GM10847 (cell line): ENCODE results near the gene GADD45B.

Experiments used
- POLR2A ChIP-seq: IDR thresholded peaks from 2 replicates; pipeline ENCODE4 v1.6.1; 2011; ENCODE audit not compliant: insufficient read length; ENCODE audit errors: extremely low read depth

The GADD45B gene

DNA sequence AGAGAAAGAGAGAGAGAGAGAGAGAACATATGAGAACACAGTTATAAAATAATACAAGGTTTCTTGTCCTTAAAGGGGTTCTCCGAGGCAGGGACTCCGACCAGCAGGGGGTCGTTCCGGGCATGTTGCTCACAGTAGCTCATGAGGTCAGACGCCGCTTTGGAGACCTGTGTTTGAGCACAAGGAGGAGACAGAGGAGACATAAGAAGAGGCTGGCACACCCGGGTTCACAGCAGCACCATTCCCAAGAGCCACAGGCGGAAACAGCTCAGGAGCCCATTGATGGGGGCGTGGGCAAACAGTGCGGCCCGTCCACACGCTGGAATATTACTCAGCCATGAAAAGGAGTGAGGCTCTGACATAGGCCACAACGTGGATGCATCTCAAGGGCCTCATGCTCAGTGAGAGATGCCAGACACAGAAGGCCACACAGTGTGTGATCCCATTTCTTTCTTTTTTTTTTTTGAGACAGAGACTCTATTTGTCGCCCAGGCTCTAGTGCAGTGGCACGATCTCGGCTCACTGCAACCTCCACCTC, 39.1 kb downstream of the GADD45B start:
- no peak for TF ChIP-seq POLR2A

DNA sequence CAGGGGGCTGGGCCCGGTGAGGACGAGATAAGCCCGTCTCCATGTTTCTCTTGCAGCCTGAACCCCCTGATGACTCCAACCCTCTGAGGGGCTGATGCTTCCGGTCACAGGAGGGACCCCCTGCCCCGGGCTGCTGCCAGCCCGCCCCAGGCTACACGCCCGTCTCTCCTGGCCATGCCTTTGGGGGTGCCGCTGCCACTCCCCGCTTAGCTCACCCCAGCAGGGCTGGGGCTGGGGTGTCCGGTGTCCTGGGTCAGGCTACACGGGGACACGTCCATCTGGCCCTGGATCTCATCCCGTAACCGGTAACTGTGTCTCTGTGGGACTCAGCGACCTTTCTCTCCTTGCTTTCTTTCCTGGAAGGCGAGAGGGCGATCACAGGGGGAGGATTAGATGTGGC, 40.8 kb downstream of the GADD45B start:
- no peak for TF ChIP-seq POLR2A

DNA sequence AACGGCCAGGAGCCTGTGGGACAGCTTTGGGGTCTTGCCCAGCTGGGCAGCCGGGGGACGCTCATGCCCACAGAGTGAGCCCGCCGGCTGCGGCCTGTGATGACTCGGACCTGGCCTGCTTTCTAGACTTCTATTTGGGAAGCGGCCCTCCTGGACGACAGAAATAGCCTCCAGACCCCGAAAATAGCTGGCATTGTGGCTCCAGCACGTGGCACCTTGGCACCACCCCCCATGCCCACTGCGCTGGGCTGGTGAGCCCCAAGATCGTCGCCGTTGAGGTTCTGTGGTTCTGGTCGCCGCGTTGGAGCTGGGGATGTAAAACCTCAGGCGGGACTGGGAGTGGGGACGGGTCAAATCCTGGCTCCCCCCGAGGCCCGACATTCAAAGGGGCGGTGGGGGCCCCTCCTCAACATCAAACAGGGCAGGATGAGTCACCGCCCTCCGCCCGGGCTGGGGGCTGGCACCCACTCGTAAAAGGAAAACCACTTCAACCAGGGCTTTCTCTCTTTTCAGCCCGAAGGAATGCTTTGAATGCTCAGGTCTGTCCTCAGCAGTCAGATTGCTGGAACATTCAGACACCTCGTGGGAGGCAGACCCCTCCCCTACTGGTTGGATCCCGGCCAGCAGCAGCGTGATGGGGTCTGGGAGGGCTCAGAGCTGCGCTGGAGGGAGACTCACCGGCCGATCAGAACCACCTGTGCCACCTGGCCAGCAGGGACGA, 42.1 kb downstream of the GADD45B start:
- no peak for TF ChIP-seq POLR2A

DNA sequence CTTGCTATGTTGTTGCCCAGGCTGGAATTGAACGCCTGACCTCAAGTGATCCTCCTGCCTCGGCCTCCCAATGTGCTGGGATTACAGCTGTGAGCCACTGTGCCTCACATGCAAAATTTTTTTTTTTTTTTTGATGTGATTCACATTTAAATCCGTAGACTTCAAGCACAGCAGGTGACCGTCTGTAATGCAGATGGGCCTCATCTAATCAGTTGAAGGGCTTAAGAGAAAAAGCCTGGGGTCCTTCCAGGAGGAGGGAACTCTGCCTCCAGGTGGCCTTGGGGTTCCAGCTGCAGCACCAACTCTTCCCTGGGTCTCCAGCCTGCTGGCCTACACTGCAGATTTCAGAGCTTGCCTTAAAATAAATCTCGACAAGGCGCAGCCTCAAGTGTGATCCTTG, 43.6 kb downstream of the GADD45B start:
- no peak for TF ChIP-seq POLR2A

DNA sequence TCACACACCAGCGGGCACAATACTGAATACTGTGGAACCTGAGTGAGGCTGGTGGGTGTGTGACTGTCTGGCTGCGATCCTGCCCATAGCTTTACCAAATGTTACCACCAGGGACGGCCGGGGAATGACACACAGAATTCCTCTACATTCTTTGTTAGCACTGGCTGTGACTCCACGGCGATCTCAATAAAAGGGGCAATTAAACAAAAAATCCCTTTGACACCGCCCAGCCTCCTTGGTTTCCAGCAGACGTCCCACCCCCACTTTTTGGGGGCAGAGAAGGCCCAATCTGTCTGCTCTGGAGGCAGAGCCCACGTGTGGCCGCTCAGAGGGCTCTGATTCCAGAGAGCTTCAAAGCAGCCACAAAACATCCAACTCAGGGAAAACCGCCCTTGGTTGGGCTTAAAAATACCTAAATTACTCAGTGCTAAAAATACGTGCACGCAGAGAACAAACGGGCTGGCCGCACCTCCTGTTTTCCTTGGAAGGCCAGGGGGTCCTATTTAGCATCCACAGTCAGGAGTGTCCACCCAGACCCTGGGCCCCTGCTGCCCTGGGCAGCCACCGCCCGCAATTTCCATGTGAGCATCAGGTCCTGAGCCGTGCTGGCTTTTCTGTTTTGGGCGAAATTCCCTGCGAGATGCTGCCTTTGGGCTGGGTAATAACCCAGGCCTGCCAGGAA, 47.8 kb downstream of the GADD45B start:
- no peak for TF ChIP-seq POLR2A

DNA sequence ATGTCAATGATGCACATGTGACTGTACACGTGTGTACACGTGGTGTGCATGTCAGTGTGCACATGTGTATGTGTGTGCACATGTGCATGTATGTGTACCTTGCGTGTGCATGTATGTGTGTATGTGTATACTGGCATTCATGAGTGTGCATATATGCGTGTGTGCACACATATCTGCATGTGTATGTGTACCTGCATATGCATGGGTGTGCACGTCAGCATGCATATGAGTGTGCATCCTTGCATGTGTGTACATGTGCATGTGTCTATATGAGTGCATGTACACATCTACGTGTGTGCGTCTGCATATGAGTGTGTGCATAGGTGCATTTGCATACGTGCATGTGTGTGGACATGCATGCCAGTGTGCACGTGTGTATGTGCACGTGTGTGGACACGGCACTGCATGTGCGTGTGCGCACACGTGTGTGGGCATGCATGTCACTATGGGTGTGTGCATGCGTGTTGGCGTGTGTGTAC, 48.5 kb downstream of the GADD45B start:
- TF ChIP-seq POLR2A: no peak

DNA sequence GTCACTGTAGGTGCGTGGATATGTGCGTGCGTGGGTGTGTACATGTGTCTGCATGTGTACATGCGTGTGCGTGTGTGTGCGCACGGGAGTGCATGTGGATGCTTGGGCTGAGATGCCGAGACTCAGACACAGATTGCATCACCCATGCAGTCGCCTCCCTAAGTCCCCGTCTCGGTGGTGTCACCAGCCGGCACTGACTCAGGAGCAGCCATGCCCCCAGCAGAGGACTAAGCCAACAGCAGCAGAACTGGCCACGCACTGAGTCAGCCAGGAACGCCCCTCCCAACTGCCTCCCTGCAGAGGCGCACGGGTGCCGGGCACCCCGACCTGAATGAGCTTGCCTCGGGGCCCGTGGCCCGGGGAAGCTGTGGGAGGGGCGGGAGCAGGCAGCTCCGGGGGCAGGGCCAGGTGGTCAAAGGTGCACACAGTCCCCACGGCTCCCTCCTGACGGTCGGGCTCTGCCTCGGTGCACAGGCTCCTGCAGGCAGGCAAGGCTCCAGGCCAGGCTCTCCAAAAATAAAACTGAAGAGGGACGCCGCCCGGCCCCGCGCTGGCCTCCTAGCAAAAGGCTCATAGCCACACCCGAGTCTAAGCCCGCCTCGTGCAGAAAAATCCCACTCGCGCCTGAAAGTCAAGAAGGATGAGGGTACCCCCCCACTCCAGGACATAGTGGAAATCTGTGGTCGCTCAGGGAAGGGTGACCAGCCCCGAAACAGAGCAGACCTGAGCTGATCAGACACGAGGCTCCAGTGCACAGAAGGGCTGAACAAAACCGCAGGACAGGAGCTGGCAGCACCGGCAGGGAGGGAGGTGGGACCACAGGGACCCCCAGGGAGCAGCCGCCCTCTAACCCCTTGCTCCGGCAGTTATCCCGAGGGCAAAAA, 49.2 kb downstream of the GADD45B start:
- no peak for TF ChIP-seq POLR2A

DNA sequence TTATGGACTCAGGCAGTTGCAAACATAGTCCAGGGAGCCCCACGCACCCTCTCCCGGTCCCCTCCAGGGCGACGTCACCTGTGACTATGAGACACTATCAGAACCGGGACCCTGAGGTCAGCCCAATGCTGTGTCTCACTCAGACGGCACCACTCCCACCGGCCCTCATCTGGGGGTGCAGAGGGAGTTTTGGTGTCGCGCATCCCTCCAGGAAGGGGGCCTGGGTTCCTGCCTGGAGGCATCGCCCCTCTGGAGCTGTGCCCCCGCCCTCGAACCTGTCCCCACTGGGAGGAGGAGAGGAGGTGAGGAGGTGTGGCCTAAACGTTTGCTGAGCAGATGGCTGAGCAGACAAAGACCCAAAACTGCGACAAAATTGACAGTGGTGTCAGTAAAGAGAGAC, 51.2 kb downstream of the GADD45B start:
- TF ChIP-seq POLR2A: no peak

DNA sequence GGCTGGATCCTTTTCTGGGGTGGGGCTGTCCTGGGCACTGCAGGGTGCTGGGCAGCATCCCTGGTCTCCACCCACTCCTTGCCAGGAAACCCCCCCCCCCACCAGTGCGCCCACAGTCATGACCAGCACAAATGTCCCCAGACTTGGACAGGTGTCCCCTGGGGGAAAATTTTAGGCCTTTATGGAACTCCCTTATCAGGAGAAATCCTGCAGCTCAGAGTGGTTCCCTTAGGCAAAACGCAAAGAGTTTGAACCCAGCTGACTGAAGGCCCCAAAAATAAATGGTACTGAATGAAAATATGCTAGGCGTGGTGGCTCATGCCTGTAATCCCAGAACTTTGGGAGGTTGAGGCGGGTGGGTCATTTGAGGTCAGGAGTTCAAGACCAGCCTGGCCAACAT, 51.8 kb downstream of the GADD45B start:
- no peak for TF ChIP-seq POLR2A
